Mucosa of stomach (tissue), 1 donor: ENCODE results near the gene KIAA1671.
A peak's percentile ranks its signal among the peaks of the same experiment; 100 is the strongest.

ENCODE experiments used
- H3K27me3 ChIP-seq: one replicate; pipeline ENCODE4 v1.7.0; 2013; ENCODE audit warnings: mild to moderate bottlenecking, low read length; ENCODE audit not compliant: control insufficient read depth, insufficient read depth
- H3K36me3 ChIP-seq: one replicate; pipeline ENCODE4 v1.7.0; 2013; ENCODE audit warnings: low read length; ENCODE audit not compliant: control insufficient read depth, insufficient read depth
- H3K4me1 ChIP-seq: one replicate; pipeline ENCODE4 v1.7.0; 2013; ENCODE audit warnings: mild to moderate bottlenecking, low read length; ENCODE audit not compliant: control insufficient read depth, insufficient read depth
- H3K4me3 ChIP-seq: one replicate; pipeline ENCODE4 v1.7.0; 2013; ENCODE audit warnings: low read length
- H3K9ac ChIP-seq: one replicate; pipeline ENCODE4 v1.7.0; 2013; ENCODE audit warnings: mild to moderate bottlenecking, low read length, moderate library complexity
- H3K9me3 ChIP-seq: one replicate; pipeline ENCODE4 v1.7.0; 2013; ENCODE audit warnings: mild to moderate bottlenecking, low read length, moderate library complexity; ENCODE audit not compliant: control insufficient read depth
- donor health status: Pancreatic carcinoma.

Gene KIAA1671

GRCh38 chr22:25098445-25099081, 146.0 kb downstream of the KIAA1671 start:
- no peaks in the 10 kb centered on the region for H3K9me3 ChIP-seq
- H3K9ac ChIP-seq: no peak overlapping the region
- H3K4me1 ChIP-seq: no peaks in the 10 kb centered on the region
- no peaks in the 10 kb centered on the region for H3K36me3 ChIP-seq
- H3K27me3 ChIP-seq: no peaks in the 10 kb centered on the region
- H3K4me3 ChIP-seq: no peak overlapping the region

GRCh38 chr22:25099202-25099601, 146.7 kb downstream of the KIAA1671 start:
- no peaks in the 10 kb centered on the region for H3K4me1 ChIP-seq
- no peaks in the 10 kb centered on the region for H3K9me3 ChIP-seq
- no peak overlapping the region for H3K9ac ChIP-seq
- H3K36me3 ChIP-seq: no peaks in the 10 kb centered on the region
- H3K4me3 ChIP-seq: no peak overlapping the region
- no peaks in the 10 kb centered on the region for H3K27me3 ChIP-seq

- H3K9ac ChIP-seq: no peak overlapping the region
- H3K9me3 ChIP-seq: no peaks in the 10 kb centered on the region
- H3K4me1 ChIP-seq: no peaks in the 10 kb centered on the region
- no peaks in the 10 kb centered on the region for H3K36me3 ChIP-seq
- H3K4me3 ChIP-seq: no peak overlapping the region
- H3K27me3 ChIP-seq: no peaks in the 10 kb centered on the region
These were observed 147.9 kb downstream of the KIAA1671 start for GRCh38 chr22:25100402-25100801.

- no peaks in the 10 kb centered on the region for H3K27me3 ChIP-seq
- H3K36me3 ChIP-seq: no peaks in the 10 kb centered on the region
- no peaks in the 10 kb centered on the region for H3K4me1 ChIP-seq
- H3K4me3 ChIP-seq: no peak overlapping the region
- H3K9ac ChIP-seq: no peak overlapping the region
- H3K9me3 ChIP-seq: no peaks in the 10 kb centered on the region
These were observed 148.4 kb downstream of the KIAA1671 start for GRCh38 chr22:25100948-25101347.

- Histone ChIP-seq H3K4me1 (no peaks in the 10 kb centered on the region), H3K9me3 (no peaks in the 10 kb centered on the region), H3K27me3 (no peaks in the 10 kb centered on the region), H3K4me3 (no peak overlapping the region), H3K36me3 (no peaks in the 10 kb centered on the region), H3K9ac (no peak overlapping the region)
These were observed 149.0 kb downstream of the KIAA1671 start for GRCh38 chr22:25101501-25101900.

GRCh38 chr22:25101986-25102385, 149.5 kb downstream of the KIAA1671 start:
- Histone ChIP-seq H3K9ac (no peak overlapping the region), H3K27me3 (no peaks in the 10 kb centered on the region), H3K9me3 (no peaks in the 10 kb centered on the region), H3K4me1 (no peaks in the 10 kb centered on the region), H3K4me3 (no peak overlapping the region), H3K36me3 (no peaks in the 10 kb centered on the region)

GRCh38 chr22:25102722-25103121, 150.2 kb downstream of the KIAA1671 start:
- H3K9me3 ChIP-seq: no peaks in the 10 kb centered on the region
- no peaks in the 10 kb centered on the region for H3K4me1 ChIP-seq
- H3K4me3 ChIP-seq: no peak overlapping the region
- no peak overlapping the region for H3K9ac ChIP-seq
- no peaks in the 10 kb centered on the region for H3K36me3 ChIP-seq
- H3K27me3 ChIP-seq: no peaks in the 10 kb centered on the region

GRCh38 chr22:25104367-25104766, 151.9 kb downstream of the KIAA1671 start:
- Histone ChIP-seq H3K4me1 (no peaks in the 10 kb centered on the region), H3K9me3 (no peaks in the 10 kb centered on the region), H3K36me3 (no peaks in the 10 kb centered on the region), H3K27me3 (no peaks in the 10 kb centered on the region), H3K4me3 (no peak overlapping the region), H3K9ac (no peak overlapping the region)

- Histone ChIP-seq H3K27me3 (no peaks in the 10 kb centered on the region), H3K9me3 (no peaks in the 10 kb centered on the region), H3K9ac (no peak overlapping the region), H3K4me3 (no peak overlapping the region), H3K36me3 (no peaks in the 10 kb centered on the region), H3K4me1 (peaks cover 12% of the 10 kb centered on the region)
These were observed 153.5 kb downstream of the KIAA1671 start for GRCh38 chr22:25105817-25106650.

- Histone ChIP-seq H3K9ac (no peak overlapping the region), H3K27me3 (no peaks in the 10 kb centered on the region), H3K36me3 (no peaks in the 10 kb centered on the region), H3K4me3 (peak overlapping the region; percentile 53), H3K9me3 (no peaks in the 10 kb centered on the region), H3K4me1 (peaks cover 45% of the 10 kb centered on the region)
These were observed 157.5 kb downstream of the KIAA1671 start for GRCh38 chr22:25109878-25110595.

GRCh38 chr22:25110596-25110845, 158.0 kb downstream of the KIAA1671 start:
- H3K27me3 ChIP-seq: no peaks in the 10 kb centered on the region
- no peaks in the 10 kb centered on the region for H3K36me3 ChIP-seq
- peak overlapping the region; percentile 71 for H3K9ac ChIP-seq
- H3K4me1 ChIP-seq: peaks cover 49% of the 10 kb centered on the region
- H3K4me3 ChIP-seq: peak overlapping the region; percentile 53
- H3K9me3 ChIP-seq: no peaks in the 10 kb centered on the region

GRCh38 chr22:25110846-25111578, 158.5 kb downstream of the KIAA1671 start:
- no peaks in the 10 kb centered on the region for H3K36me3 ChIP-seq
- H3K4me1 ChIP-seq: peaks cover 49% of the 10 kb centered on the region
- H3K27me3 ChIP-seq: no peaks in the 10 kb centered on the region
- H3K9ac ChIP-seq: peak overlapping the region; percentile 71
- H3K4me3 ChIP-seq: peak overlapping the region; percentile 53
- no peaks in the 10 kb centered on the region for H3K9me3 ChIP-seq
